M059J (cell line): Measurements from ENCODE around the gene CFTR. TPM values are rescaled to one million over a fixed set of nuclear protein-coding genes. Genes with fewer than 3 reads are reported as not detected.
"Not testable (repeated sequence)": the region's sequence is repeated elsewhere in the genome, so short reads cannot be mapped to it uniquely, and the experiment has no call there.

ENCODE experiments used
- DNase-seq: peaks from one replicate; pipeline ENCODE4 v3.0.0-alpha.2; 2012; ENCODE audit warnings: low read depth
- total RNA-seq: library from RNA; depleted of rRNA; stranded (reverse); fragments of >200 nt; shearing (Covaris generic); gene quantifications from 2 replicates; pipeline ENCODE4 v1.2.3, GENCODE V29; 2014; rRNA removed

CFTR gene
- total RNA-seq, 1 experiment from 2014 or later: 0.10 TPM

- DNase-seq: no peak
Observed at GRCh38 chr7:117686311-117686935, 206.6 kb downstream of the CFTR start.

GRCh38 chr7:117688126-117688525 lies 208.3 kb downstream of the CFTR start:
- no peak for DNase-seq

GRCh38 chr7:117689406-117689805 lies 209.6 kb downstream of the CFTR start:
- no peak for DNase-seq

GRCh38 chr7:117690147-117690546 lies 210.3 kb downstream of the CFTR start:
- no peak for DNase-seq

- DNase-seq: no peak
Observed at GRCh38 chr7:117692338-117692737, 212.5 kb downstream of the CFTR start.

- no peak for DNase-seq
Observed at GRCh38 chr7:117698018-117698417, 218.2 kb downstream of the CFTR start.

- no peak for DNase-seq
Observed at GRCh38 chr7:117704063-117704462, 224.2 kb downstream of the CFTR start.

- DNase-seq: no peak
Observed at GRCh38 chr7:117705630-117706029, 225.8 kb downstream of the CFTR start.

GRCh38 chr7:117706210-117706609 lies 226.4 kb downstream of the CFTR start:
- DNase-seq: no peak

- no peak for DNase-seq
Observed at GRCh38 chr7:117707080-117707479, 227.3 kb downstream of the CFTR start.

- not testable (repeated sequence) for DNase-seq
Observed at GRCh38 chr7:117708173-117708572, 228.3 kb downstream of the CFTR start.

- no peak for DNase-seq
Observed at GRCh38 chr7:117711556-117711955, 231.7 kb downstream of the CFTR start.

- DNase-seq: peak; percentile 58
Observed at GRCh38 chr7:117715784-117716445, 236.1 kb downstream of the CFTR start.

GRCh38 chr7:117716707-117717299 lies 237.0 kb downstream of the CFTR start:
- no peak for DNase-seq

GRCh38 chr7:117717357-117717756 lies 237.5 kb downstream of the CFTR start:
- no peak for DNase-seq

Other genes starting within 250 kb of the CFTR start
- 0.20 and 0.44 TPM in 2 replicates for gene WNT2, start 157.0 kb upstream of the CFTR start, total RNA-seq
- gene ASZ1, start 52.5 kb upstream of the CFTR start, total RNA-seq: not detected in 2 replicates